HL-60 (cell line): ENCODE data around the gene UGT2B7.

Experiments used
- CTCF ChIP-seq: IDR thresholded peaks from one replicate; pipeline ENCODE4 v1.5.1; 2011; ENCODE audit warnings: low read length, control low read depth, inconsistent platforms; ENCODE audit not compliant: insufficient read depth
- POLR2AphosphoS5 ChIP-seq: IDR thresholded peaks from 2 replicates; pipeline ENCODE4 v1.6.1; 2012; ENCODE audit warnings: low read depth

- TF ChIP-seq CTCF (no peak), POLR2AphosphoS5 (no peak)
These were observed 29.8 kb downstream of the UGT2B7 start for GRCh38 chr4:69126024-69126423.
